ENCODE data around the gene GALK1.

The GALK1 gene

DNA sequence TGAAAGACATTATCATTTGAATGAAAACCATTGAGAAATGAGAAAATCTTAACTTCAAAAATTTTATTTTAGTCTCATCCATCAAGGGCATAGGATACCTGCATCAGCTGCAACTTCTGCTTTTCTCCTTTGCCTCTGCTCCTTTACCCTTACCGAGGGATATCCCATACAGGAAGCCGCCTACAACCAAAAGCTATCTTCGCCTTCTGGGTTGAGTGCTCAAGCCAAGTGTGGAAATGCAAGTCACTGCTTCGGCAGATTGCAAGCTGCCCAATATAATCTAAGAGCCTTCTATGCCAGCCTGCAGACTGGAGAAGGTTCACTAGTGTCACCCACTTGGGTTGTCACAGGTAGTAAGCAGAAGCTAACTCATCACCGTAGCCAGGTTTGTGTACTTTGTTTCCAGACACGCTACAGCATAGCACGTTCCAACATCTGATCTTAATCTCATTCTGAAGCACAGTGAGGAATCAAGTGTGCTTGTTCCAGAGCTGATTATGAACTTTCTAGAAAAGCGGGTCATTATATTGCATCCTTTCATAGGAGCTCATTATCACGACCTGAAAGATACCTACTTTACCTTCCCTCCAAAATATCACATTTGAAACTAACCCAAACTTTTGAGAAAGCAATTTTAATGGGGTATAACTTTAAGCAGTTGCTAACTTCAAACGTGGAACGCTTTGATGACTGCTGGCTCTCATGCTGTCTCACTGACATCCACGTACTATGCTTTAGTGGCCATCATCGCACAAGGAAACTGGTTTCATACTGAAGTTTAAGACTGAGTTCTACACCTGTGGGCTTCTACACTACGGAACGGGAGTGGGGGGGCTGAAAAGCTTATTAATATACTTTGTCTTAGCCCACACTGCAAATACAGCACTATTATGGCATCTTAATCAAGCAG is 11.6 kb upstream of the GALK1 start:
- no peak for ATAC-seq
- TF ChIP-seq RARB (CRISPR knock-in tag; IDR thresholded peaks at IDR 0.05) (peak; percentile 21; the same call in 1 of the 2 replicates), ZC3H10 (CRISPR knock-in tag; IDR thresholded peaks at IDR 0.05) (peak; percentile 54; the same call in 1 of the 2 replicates), TOX (CRISPR knock-in tag; IDR thresholded peaks at IDR 0.05; ENCODE audit: borderline replicate concordance) (no peak; the same call in 1 of the 2 replicates), ZNF70 (CRISPR knock-in tag; IDR thresholded peaks at IDR 0.05) (peak; percentile 11; the same call in 1 of the 2 replicates), GLIS3 (CRISPR knock-in tag; IDR thresholded peaks at IDR 0.05) (peak; percentile 93), ZNF8 (CRISPR knock-in tag; IDR thresholded peaks at IDR 0.05) (peak; percentile 11; the same call in 1 of the 2 replicates), OSR1 (CRISPR knock-in tag; IDR thresholded peaks at IDR 0.05) (no peak), CSDC2 (CRISPR knock-in tag; IDR thresholded peaks at IDR 0.05) (no peak), ZNF565 (CRISPR knock-in tag; conservative IDR thresholded peaks at IDR 0.05; ENCODE audit: low read depth) (peak; percentile 65), ZFP3 (CRISPR knock-in tag; IDR thresholded peaks at IDR 0.05) (no peak), SNAI2 (CRISPR knock-in tag; IDR thresholded peaks at IDR 0.05) (0 out of 2 replicates have a peak, but pooled peaks have one; percentile 10), ISL1 (CRISPR knock-in tag; IDR thresholded peaks at IDR 0.05) (no peak), ESRRG (CRISPR knock-in tag; IDR thresholded peaks at IDR 0.05) (peak; percentile 86), BACH2 (CRISPR knock-in tag; IDR thresholded peaks at IDR 0.05; ENCODE audit: borderline replicate concordance) (no peak), PPARA (CRISPR knock-in tag; IDR thresholded peaks at IDR 0.05; ENCODE audit: borderline replicate concordance) (peak; percentile 34), ARNTL (CRISPR knock-in tag; IDR thresholded peaks at IDR 0.05; ENCODE audit: borderline replicate concordance, low read depth) (peak; percentile 16; the same call in 1 of the 2 replicates), TCF4 (CRISPR knock-in tag; IDR thresholded peaks at IDR 0.05; ENCODE audit: borderline replicate concordance) (no peak; the same call in 1 of the 2 replicates), ZFP30 (CRISPR knock-in tag; IDR thresholded peaks at IDR 0.05) (peak; percentile 7; the same call in 1 of the 2 replicates)
- TF ChIP-seq, protein P1, sequence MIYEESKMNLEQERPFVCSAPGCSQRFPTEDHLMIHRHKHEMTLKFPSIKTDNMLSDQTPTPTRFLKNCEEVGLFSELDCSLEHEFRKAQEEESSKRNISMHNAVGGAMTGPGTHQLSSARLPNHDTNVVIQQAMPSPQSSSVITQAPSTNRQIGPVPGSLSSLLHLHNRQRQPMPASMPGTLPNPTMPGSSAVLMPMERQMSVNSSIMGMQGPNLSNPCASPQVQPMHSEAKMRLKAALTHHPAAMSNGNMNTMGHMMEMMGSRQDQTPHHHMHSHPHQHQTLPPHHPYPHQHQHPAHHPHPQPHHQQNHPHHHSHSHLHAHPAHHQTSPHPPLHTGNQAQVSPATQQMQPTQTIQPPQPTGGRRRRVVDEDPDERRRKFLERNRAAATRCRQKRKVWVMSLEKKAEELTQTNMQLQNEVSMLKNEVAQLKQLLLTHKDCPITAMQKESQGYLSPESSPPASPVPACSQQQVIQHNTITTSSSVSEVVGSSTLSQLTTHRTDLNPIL (CRISPR knock-in tag; IDR thresholded peaks at IDR 0.05; ENCODE audit: low read depth), result no peak; the same call in 1 of the 2 replicates
- TF ChIP-seq, protein P2, sequence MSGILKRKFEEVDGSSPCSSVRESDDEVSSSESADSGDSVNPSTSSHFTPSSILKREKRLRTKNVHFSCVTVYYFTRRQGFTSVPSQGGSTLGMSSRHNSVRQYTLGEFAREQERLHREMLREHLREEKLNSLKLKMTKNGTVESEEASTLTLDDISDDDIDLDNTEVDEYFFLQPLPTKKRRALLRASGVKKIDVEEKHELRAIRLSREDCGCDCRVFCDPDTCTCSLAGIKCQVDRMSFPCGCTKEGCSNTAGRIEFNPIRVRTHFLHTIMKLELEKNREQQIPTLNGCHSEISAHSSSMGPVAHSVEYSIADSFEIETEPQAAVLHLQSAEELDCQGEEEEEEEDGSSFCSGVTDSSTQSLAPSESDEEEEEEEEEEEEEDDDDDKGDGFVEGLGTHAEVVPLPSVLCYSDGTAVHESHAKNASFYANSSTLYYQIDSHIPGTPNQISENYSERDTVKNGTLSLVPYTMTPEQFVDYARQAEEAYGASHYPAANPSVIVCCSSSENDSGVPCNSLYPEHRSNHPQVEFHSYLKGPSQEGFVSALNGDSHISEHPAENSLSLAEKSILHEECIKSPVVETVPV (CRISPR knock-in tag; IDR thresholded peaks at IDR 0.05), result peak; percentile 25
- TF ChIP-seq, protein P3, sequence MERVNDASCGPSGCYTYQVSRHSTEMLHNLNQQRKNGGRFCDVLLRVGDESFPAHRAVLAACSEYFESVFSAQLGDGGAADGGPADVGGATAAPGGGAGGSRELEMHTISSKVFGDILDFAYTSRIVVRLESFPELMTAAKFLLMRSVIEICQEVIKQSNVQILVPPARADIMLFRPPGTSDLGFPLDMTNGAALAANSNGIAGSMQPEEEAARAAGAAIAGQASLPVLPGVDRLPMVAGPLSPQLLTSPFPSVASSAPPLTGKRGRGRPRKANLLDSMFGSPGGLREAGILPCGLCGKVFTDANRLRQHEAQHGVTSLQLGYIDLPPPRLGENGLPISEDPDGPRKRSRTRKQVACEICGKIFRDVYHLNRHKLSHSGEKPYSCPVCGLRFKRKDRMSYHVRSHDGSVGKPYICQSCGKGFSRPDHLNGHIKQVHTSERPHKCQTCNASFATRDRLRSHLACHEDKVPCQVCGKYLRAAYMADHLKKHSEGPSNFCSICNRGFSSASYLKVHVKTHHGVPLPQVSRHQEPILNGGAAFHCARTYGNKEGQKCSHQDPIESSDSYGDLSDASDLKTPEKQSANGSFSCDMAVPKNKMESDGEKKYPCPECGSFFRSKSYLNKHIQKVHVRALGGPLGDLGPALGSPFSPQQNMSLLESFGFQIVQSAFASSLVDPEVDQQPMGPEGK (CRISPR knock-in tag; IDR thresholded peaks at IDR 0.05; ENCODE audit: borderline replicate concordance), result peak; percentile 9
- TF ChIP-seq, protein P4, sequence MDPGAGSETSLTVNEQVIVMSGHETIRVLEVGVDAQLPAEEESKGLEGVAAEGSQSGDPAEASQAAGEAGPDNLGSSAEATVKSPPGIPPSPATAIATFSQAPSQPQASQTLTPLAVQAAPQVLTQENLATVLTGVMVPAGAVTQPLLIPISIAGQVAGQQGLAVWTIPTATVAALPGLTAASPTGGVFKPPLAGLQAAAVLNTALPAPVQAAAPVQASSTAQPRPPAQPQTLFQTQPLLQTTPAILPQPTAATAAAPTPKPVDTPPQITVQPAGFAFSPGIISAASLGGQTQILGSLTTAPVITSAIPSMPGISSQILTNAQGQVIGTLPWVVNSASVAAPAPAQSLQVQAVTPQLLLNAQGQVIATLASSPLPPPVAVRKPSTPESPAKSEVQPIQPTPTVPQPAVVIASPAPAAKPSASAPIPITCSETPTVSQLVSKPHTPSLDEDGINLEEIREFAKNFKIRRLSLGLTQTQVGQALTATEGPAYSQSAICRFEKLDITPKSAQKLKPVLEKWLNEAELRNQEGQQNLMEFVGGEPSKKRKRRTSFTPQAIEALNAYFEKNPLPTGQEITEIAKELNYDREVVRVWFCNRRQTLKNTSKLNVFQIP (CRISPR knock-in tag; IDR thresholded peaks at IDR 0.05; ENCODE audit: borderline replicate concordance, low read depth), result no peak
- TF ChIP-seq, protein P5, sequence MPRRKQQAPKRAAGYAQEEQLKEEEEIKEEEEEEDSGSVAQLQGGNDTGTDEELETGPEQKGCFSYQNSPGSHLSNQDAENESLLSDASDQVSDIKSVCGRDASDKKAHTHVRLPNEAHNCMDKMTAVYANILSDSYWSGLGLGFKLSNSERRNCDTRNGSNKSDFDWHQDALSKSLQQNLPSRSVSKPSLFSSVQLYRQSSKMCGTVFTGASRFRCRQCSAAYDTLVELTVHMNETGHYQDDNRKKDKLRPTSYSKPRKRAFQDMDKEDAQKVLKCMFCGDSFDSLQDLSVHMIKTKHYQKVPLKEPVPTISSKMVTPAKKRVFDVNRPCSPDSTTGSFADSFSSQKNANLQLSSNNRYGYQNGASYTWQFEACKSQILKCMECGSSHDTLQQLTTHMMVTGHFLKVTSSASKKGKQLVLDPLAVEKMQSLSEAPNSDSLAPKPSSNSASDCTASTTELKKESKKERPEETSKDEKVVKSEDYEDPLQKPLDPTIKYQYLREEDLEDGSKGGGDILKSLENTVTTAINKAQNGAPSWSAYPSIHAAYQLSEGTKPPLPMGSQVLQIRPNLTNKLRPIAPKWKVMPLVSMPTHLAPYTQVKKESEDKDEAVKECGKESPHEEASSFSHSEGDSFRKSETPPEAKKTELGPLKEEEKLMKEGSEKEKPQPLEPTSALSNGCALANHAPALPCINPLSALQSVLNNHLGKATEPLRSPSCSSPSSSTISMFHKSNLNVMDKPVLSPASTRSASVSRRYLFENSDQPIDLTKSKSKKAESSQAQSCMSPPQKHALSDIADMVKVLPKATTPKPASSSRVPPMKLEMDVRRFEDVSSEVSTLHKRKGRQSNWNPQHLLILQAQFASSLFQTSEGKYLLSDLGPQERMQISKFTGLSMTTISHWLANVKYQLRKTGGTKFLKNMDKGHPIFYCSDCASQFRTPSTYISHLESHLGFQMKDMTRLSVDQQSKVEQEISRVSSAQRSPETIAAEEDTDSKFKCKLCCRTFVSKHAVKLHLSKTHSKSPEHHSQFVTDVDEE (CRISPR knock-in tag; IDR thresholded peaks at IDR 0.05), result peak; percentile 26; the same call in 1 of the 2 replicates

Data from SK-N-SH treated with all-trans-retinoic acid at 6 μM for 48 hours (cell line).